GM21786 (cell line): ENCODE results near the gene FCRL1.

Source experiments
- ATAC-seq: cut with Tn5 transposase; IDR thresholded peaks from one replicate; pipeline ENCODE4 v1.9.1; 2021; ENCODE audit not compliant: unreplicated experiment

Gene FCRL1

GRCh38 chr1:157819896-157820295, at the start of gene FCRL1:
Gene FCRL1 (minus strand): TSS chr1:157820120. CDS start chr1:157820037, 83 bp downstream.
- no peak for ATAC-seq

GRCh38 chr1:157868654-157869053, 48.7 kb upstream of the FCRL1 start:
- ATAC-seq = no peak

GRCh38 chr1:157862114-157863070, 42.5 kb upstream of the FCRL1 start:
- no peak for ATAC-seq

GRCh38 chr1:157856538-157856937, 36.6 kb upstream of the FCRL1 start:
- ATAC-seq = no peak

- no peak for ATAC-seq
These were observed 32.6 kb upstream of the FCRL1 start for GRCh38 chr1:157852476-157852875.

- no peak for ATAC-seq
These were observed 29.4 kb upstream of the FCRL1 start for GRCh38 chr1:157849229-157849875.

GRCh38 chr1:157844089-157844830, 24.3 kb upstream of the FCRL1 start:
- ATAC-seq = no peak

- ATAC-seq = no peak
These were observed 23.0 kb upstream of the FCRL1 start for GRCh38 chr1:157842939-157843338.

- ATAC-seq = no peak
These were observed 21.8 kb upstream of the FCRL1 start, which contains the start of gene CD5L for GRCh38 chr1:157841708-157842107. Gene CD5L (minus strand): TSS chr1:157841808. CDS start chr1:157841701, 107 bp downstream.

GRCh38 chr1:157838966-157839365, 19.0 kb upstream of the FCRL1 start:
- ATAC-seq = no peak

GRCh38 chr1:157834430-157834829, 14.5 kb upstream of the FCRL1 start:
- no peak for ATAC-seq

GRCh38 chr1:157833145-157833544, 13.2 kb upstream of the FCRL1 start:
- no peak for ATAC-seq

GRCh38 chr1:157831968-157832626, 12.2 kb upstream of the FCRL1 start:
- no peak for ATAC-seq

GRCh38 chr1:157830887-157831286, 11.0 kb upstream of the FCRL1 start:
- ATAC-seq = no peak

- no peak for ATAC-seq
These were observed 9.8 kb upstream of the FCRL1 start for GRCh38 chr1:157829711-157830110.

GRCh38 chr1:157829210-157829609, 9.3 kb upstream of the FCRL1 start:
- ATAC-seq = no peak

GRCh38 chr1:157820299-157820698, 379 bp upstream of the FCRL1 start:
- no peak for ATAC-seq

- no peak for ATAC-seq
These were observed 705 bp downstream of the FCRL1 start for GRCh38 chr1:157819215-157819614.

- ATAC-seq = no peak
These were observed 6.7 kb downstream of the FCRL1 start for GRCh38 chr1:157813269-157813668.

- peak; percentile 82 for ATAC-seq
These were observed 13.3 kb downstream of the FCRL1 start for GRCh38 chr1:157806431-157807149.
